Measurements from ENCODE around the gene CD63. TPM values are rescaled to one million over a fixed set of nuclear protein-coding genes. Genes with fewer than 3 reads are reported as not detected.

The CD63 gene
- total RNA-seq, result 1,000 to 10,000 TPM in 2 of 10 donors, 100 to 1,000 TPM in 8; 565 to 1,547 (median 768) TPM
- 1,000 to 10,000 TPM; 1,333 to 2,861 TPM for polyA plus RNA-seq
- long read RNA-seq, donor 1, transcript CD63-201 (8 exons, 1,070 nt), result major isoform, 181 of 209 reads
- long read RNA-seq, donor 1, transcript CD63-214 (7 exons, 949 nt), result minor isoform, 7 of 209 reads
- long read RNA-seq, donor 1, partial matches to known transcripts, result 8 of 209 reads
- long read RNA-seq, donor 1, other reads (novel, unspliced or antisense), result 2 of 209 reads
- long read RNA-seq, donor 2, transcript CD63-214 (7 exons, 949 nt), result minor isoform, 8 of 262 reads
- long read RNA-seq, donor 2, transcript CD63-201 (8 exons, 1,070 nt), result major isoform, 228 of 262 reads
- long read RNA-seq, donor 2, partial matches to known transcripts, result 12 of 262 reads
- long read RNA-seq, donor 2, other reads (novel, unspliced or antisense), result 6 of 262 reads
- long read RNA-seq, donor 3, transcript CD63-208 (8 exons, 1,233 nt), result minor isoform, 5 of 106 reads
- long read RNA-seq, donor 3, transcript CD63-201 (8 exons, 1,070 nt), result major isoform, 87 of 106 reads
- long read RNA-seq, donor 3, partial matches to known transcripts, result 4 of 106 reads
- long read RNA-seq, donor 3, other reads (novel, unspliced or antisense), result 7 of 106 reads

DNA sequence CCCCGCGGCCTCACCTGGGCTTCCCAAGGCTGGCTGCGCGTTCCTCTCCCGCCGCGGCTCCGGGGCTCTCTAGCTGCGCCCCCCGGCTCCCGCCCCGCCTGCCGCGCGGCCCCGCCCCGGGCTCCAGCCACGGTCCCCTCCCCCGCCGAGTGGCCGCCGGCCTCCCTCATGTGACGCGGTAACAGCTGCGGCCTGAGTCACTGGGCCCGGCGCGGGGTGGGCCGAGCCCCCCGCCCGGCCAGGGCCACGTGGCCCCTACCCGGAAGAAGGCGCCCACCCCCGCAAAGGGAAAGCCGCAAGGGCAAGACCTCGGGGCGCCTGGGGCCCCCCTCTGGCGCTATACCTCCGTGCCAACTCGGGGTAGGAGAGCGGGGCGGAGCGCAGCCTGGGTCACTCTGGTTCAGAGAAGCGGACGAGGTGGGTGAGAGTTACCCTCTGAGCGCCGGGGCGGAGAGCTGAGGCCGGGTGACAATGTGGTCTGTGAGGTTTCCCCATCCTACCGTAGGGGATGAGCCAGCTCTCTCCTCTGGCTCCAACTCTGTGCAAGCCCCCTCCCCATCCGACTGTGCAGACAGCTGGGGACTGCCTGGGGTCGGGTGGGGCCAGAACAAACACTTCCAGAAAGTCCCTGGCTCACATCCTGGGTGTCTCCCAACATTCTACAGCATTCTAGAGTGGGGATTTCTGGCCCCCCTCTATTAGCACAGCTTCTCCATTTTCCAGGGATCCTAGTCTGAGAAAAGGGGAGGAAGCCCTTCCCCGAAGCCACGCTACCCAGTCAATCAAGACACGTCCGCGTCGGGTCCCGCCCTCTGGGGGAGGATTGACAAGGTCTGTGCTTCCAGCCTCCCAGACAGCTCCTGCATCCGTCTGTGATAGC, at the start of gene CD63:
Gene CD63 (minus strand): TSS at position 71 of the 880 bp plus-strand sequence. CDS start 668 bp downstream, outside the sequence.
- WGBS, 2 donors, result 0 to 1% methylated on average over 46 to 61 of the region's 61 CpGs
- H3K9me3 ChIP-seq, result no peaks in the 10 kb centered on the region
- peak within 1 kb of the TSS; percentile 66 to 98 (median 87) for H3K4me3 ChIP-seq
- H3K4me1 ChIP-seq, result peaks cover 14 to 60% (median 51%) of the 10 kb centered on the region in 9 donors
- intact Hi-C loops (cut with DNase I), result loop anchor here in 3 of 10 donors (2.0 to 5.0 kb wide), 3 partner anchors 20 to 72 kb away; a partner anchor contains a TSS
- no peaks in the 10 kb centered on the region for H3K27me3 ChIP-seq
- TF ChIP-seq CTCF (IDR thresholded peaks at IDR 0.05), result no peak
- ATAC-seq (peak; percentile 86 to 93 (median 90)), DNase-seq (peak; percentile 91 to 94)
- H3K36me3 ChIP-seq, result peaks cover 0 to 35% (median 24%) of the 10 kb centered on the region in 9 donors
- peak within 1 kb of the TSS; percentile 96 to 100 (median 99) for H3K27ac ChIP-seq

GRCh38 chr12:55777856-55778255, 49.0 kb upstream of the CD63 start:
- Histone ChIP-seq H3K9me3 (no peaks in the 10 kb centered on the region), H3K4me3 (no peak overlapping the region), H3K4me1 (no peaks in the 10 kb centered on the region), H3K27me3 (no peaks in the 10 kb centered on the region), H3K36me3 (peaks cover 0 to 100% (median 31%) of the 10 kb centered on the region in 9 donors), H3K27ac (no peak overlapping the region)
- WGBS, 2 donors, result 91 to 93% methylated on average over 3 of the region's 3 CpGs
- DNase-seq (no peak), ATAC-seq (no peak)
- intact Hi-C loops (cut with DNase I), result no loop called here
- TF ChIP-seq CTCF (IDR thresholded peaks at IDR 0.05), result no peak

DNA sequence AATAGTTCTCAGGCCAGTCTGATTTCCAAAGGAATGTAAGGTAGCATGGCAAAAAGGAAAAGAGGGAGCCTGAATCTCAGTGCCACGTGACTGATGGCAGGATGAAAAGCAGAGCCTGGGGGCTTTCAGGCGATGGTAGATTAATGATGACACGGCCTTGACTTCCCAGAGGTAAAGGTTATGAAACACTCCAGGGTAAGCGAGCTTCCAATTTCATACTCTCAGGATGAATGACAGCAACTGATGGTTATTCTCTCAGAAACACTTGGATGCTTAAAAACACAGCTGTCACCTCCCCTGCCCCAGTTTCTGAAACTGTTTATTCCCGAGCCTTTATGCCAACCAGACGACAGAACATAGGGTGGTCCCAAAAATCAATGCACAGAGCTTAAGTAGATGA, 42.9 kb upstream of the CD63 start:
- Histone ChIP-seq H3K36me3 (peaks cover 0 to 97% (median 11%) of the 10 kb centered on the region in 9 donors), H3K27me3 (no peaks in the 10 kb centered on the region), H3K27ac (no peak overlapping the region), H3K9me3 (no peaks in the 10 kb centered on the region), H3K4me1 (no peaks in the 10 kb centered on the region), H3K4me3 (no peak overlapping the region)
- ATAC-seq (no peak), DNase-seq (no peak)
- 60 to 71% methylated on average over 6 of the region's 6 CpGs for WGBS, 2 donors
- intact Hi-C loops (cut with DNase I), result no loop called here
- TF ChIP-seq CTCF (IDR thresholded peaks at IDR 0.05), result no peak

- Histone ChIP-seq H3K36me3 (peaks cover 0 to 94% (median 12%) of the 10 kb centered on the region in 9 donors), H3K27ac (no peak overlapping the region), H3K4me3 (no peak overlapping the region), H3K27me3 (no peaks in the 10 kb centered on the region), H3K9me3 (no peaks in the 10 kb centered on the region), H3K4me1 (no peaks in the 10 kb centered on the region)
- no peak for ATAC-seq
- DNase-seq, result no peak
- 91 to 99% methylated on average over 4 of the region's 4 CpGs for WGBS, 2 donors
- intact Hi-C loops (cut with DNase I), result no loop called here
- no peak for TF ChIP-seq CTCF (IDR thresholded peaks at IDR 0.05)
These were observed 38.3 kb upstream of the CD63 start for GRCh38 chr12:55767156-55767555.
